Transverse colon (tissue), 3 donors: ENCODE data around the gene RNF11.

Source experiments
- POLR2A ChIP-seq: fragments of 450-650 bp; IDR thresholded peaks from one replicate; pipeline ENCODE4 v1.6.1; 2016; ENCODE audit warnings: antibody characterized with exemption, mild to moderate bottlenecking, moderate library complexity
- TF ChIP-seq, protein P1 (sequence below), 5 experiments: fragments of 200-600 bp in 3 of 5; fragments of 450-650 bp in 2 of 5; sonication (generic) in 3 of 5; IDR thresholded peaks; 1 replicate in 2 of 5; 2 replicates in 3 of 5; pipeline ENCODE4 v1.5.1; 2016 to 2017; ENCODE audit warnings: antibody characterized with exemption in 5 of 5, inconsistent platforms in 3 of 5, mild to moderate bottlenecking in 2 of 5, moderate library complexity in 1 of 5

DNA sequence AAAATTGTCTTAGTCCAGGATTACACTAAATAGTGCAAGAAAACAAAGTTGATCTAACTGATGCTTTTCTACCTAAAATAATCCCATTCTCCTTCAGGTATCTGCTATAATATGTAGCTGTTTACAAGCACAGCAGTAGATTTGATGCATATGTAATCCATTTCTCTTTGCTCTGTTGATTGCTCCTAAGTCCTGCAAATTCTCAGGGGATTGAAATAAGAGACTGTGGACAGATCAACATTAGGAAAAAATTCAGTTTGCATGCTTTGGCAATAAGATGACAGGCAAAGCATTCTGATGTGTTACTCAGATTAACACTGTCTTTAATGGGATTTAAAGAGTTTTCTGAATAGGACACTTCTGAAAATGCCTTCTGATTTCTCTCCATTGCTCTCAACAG, 34.7 kb downstream of the RNF11 start:
- TF ChIP-seq, protein P1, sequence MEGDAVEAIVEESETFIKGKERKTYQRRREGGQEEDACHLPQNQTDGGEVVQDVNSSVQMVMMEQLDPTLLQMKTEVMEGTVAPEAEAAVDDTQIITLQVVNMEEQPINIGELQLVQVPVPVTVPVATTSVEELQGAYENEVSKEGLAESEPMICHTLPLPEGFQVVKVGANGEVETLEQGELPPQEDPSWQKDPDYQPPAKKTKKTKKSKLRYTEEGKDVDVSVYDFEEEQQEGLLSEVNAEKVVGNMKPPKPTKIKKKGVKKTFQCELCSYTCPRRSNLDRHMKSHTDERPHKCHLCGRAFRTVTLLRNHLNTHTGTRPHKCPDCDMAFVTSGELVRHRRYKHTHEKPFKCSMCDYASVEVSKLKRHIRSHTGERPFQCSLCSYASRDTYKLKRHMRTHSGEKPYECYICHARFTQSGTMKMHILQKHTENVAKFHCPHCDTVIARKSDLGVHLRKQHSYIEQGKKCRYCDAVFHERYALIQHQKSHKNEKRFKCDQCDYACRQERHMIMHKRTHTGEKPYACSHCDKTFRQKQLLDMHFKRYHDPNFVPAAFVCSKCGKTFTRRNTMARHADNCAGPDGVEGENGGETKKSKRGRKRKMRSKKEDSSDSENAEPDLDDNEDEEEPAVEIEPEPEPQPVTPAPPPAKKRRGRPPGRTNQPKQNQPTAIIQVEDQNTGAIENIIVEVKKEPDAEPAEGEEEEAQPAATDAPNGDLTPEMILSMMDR (IDR thresholded peaks at IDR 0.05) = no peak
- TF ChIP-seq POLR2A = no peak
